BLaER1 (cell line): Measurements from ENCODE around the gene RNF39.

Experiments used
- H3K27ac ChIP-seq: shearing (Covaris generic); formaldehyde crosslinking; 2 replicates; pipeline ENCODE4 v1.8.1; 2022
- H3K27me3 ChIP-seq: shearing (Covaris generic); formaldehyde crosslinking; 2 replicates; pipeline ENCODE4 v1.8.1; 2022
- H3K36me3 ChIP-seq: shearing (Covaris generic); formaldehyde crosslinking; 2 replicates; pipeline ENCODE4 v1.8.1; 2022
- H3K4me1 ChIP-seq: shearing (Covaris generic); formaldehyde crosslinking; 2 replicates; pipeline ENCODE4 v1.8.1; 2022
- H3K4me2 ChIP-seq: shearing (Covaris generic); formaldehyde crosslinking; 2 replicates; pipeline ENCODE4 v1.8.1; 2022
- H3K4me3 ChIP-seq: shearing (Covaris generic); formaldehyde crosslinking; 2 replicates; pipeline ENCODE4 v1.8.1; 2022
- H3K9ac ChIP-seq: shearing (Covaris generic); formaldehyde crosslinking; 2 replicates; pipeline ENCODE4 v1.8.1; 2022
- H3K9me3 ChIP-seq: shearing (Covaris generic); formaldehyde crosslinking; 2 replicates; pipeline ENCODE4 v1.8.1; 2022
- H4K20me1 ChIP-seq: shearing (Covaris generic); formaldehyde crosslinking; 2 replicates; pipeline ENCODE4 v1.8.1; 2022
- Cebpa-rat ChIP-seq: shearing (Covaris generic); IDR thresholded peaks from 2 replicates; pipeline ENCODE4 v1.8.1; 2022

RNF39 gene

DNA sequence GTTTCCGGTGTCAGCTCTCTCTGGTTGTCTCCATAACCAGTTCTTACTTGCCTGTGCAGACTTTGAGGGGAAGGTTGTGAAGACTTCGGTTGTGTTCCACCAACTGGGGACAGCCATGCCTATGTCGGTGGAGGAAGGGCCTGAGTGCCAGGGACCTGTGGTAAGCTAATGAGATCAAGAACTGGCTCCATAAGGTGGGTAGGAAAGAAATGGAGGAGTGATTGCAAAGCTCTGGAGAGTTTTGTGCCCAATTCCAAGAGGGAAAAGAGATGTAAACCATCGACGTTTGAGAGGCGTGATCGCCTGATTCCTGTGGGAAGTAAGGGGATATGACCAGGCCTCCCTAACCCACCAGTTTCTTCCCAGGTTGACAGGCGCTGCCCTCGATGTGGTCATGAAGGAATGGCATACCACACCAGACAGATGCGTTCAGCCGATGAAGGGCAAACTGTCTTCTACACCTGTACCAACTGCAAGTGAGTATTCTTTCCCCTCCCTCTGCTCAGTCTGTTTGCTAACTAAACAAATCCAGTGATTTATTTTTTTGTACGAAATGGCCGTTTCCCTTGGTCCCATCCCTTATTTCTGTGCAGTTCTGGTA is 13.6 kb downstream of the RNF39 start:
- peaks cover 28% of the 10 kb centered on the region for H3K36me3 ChIP-seq
- H3K27ac ChIP-seq, result peak overlapping the region; percentile 77
- peak overlapping the region; percentile 72 for H3K4me3 ChIP-seq
- H3K27me3 ChIP-seq, result no peaks in the 10 kb centered on the region
- peak overlapping the region; percentile 97 for H3K4me2 ChIP-seq
- H3K4me1 ChIP-seq, result peaks cover 45% of the 10 kb centered on the region
- peak overlapping the region; percentile 90 for H3K9ac ChIP-seq
- TF ChIP-seq Cebpa-rat, result no peak
- no peaks in the 10 kb centered on the region for H3K9me3 ChIP-seq
- no peaks in the 10 kb centered on the region for H4K20me1 ChIP-seq

GRCh38 chr6:30061092-30061857 is 14.3 kb downstream of the RNF39 start, which contains the start of gene POLR1H:
TSS of gene POLR1H (plus strand) at chr6:30061265. CDS start at chr6:30061525, 260 bp downstream.
- Histone ChIP-seq H3K9me3 (no peaks in the 10 kb centered on the region), H3K27me3 (no peaks in the 10 kb centered on the region), H3K9ac (peak within 1 kb of the TSS; percentile 90), H3K4me2 (peak within 1 kb of the TSS; percentile 97), H4K20me1 (no peaks in the 10 kb centered on the region), H3K36me3 (peaks cover 30% of the 10 kb centered on the region), H3K4me1 (peaks cover 44% of the 10 kb centered on the region), H3K4me3 (peak within 1 kb of the TSS; percentile 72), H3K27ac (peak within 1 kb of the TSS; percentile 77)
- no peak for TF ChIP-seq Cebpa-rat

- peak overlapping the region; percentile 97 for H3K4me2 ChIP-seq
- H3K4me3 ChIP-seq, result peak overlapping the region; percentile 72
- H3K27me3 ChIP-seq, result no peaks in the 10 kb centered on the region
- TF ChIP-seq Cebpa-rat, result no peak
- H3K27ac ChIP-seq, result peak overlapping the region; percentile 77
- peak overlapping the region; percentile 90 for H3K9ac ChIP-seq
- H3K9me3 ChIP-seq, result no peaks in the 10 kb centered on the region
- H3K36me3 ChIP-seq, result peaks cover 36% of the 10 kb centered on the region
- no peaks in the 10 kb centered on the region for H4K20me1 ChIP-seq
- peaks cover 38% of the 10 kb centered on the region for H3K4me1 ChIP-seq
Observed at GRCh38 chr6:30060606-30061091, 14.9 kb downstream of the RNF39 start.

- Histone ChIP-seq H3K36me3 (peaks cover 29% of the 10 kb centered on the region), H4K20me1 (no peaks in the 10 kb centered on the region), H3K9ac (no peak overlapping the region), H3K27me3 (no peaks in the 10 kb centered on the region), H3K27ac (no peak overlapping the region), H3K4me3 (no peak overlapping the region), H3K4me2 (no peak overlapping the region), H3K4me1 (peaks cover 15% of the 10 kb centered on the region), H3K9me3 (no peaks in the 10 kb centered on the region)
- TF ChIP-seq Cebpa-rat, result no peak
Observed at GRCh38 chr6:30055513-30055912, 20.1 kb downstream of the RNF39 start.

- peaks cover 4% of the 10 kb centered on the region; the same call in 1 of the 2 replicates for H3K4me1 ChIP-seq
- H3K36me3 ChIP-seq, result peaks cover 29% of the 10 kb centered on the region
- no peak overlapping the region for H3K27ac ChIP-seq
- H3K4me3 ChIP-seq, result no peak overlapping the region
- no peak for TF ChIP-seq Cebpa-rat
- H3K27me3 ChIP-seq, result no peaks in the 10 kb centered on the region
- no peak overlapping the region for H3K9ac ChIP-seq
- H4K20me1 ChIP-seq, result no peaks in the 10 kb centered on the region
- no peak overlapping the region for H3K4me2 ChIP-seq
- H3K9me3 ChIP-seq, result no peaks in the 10 kb centered on the region
Observed at GRCh38 chr6:30053682-30054081, 21.9 kb downstream of the RNF39 start.

DNA sequence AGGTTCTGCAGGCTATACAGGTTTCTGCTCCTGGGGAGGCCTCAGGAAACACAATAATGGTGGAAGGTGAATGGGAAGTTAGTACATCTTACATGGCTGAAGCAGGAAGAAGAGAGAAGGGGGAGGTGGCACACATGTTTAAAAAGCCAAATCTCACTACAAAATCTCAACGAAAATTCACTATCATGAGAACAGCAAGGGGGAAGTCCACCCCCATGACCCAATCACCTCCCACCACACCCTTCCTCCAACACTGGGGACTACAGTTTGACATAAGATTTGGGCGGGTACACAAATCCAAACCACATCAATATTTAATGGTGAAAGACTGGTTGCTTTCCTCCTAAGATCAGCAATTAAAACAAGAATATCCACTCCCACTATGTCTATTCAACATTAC is 28.3 kb downstream of the RNF39 start:
- Histone ChIP-seq H3K4me2 (no peak overlapping the region), H3K27ac (no peak overlapping the region), H3K4me1 (peaks cover 8% of the 10 kb centered on the region), H3K4me3 (no peak overlapping the region), H3K36me3 (no peaks in the 10 kb centered on the region; the same call in none of the 2 replicates), H3K27me3 (no peaks in the 10 kb centered on the region), H3K9me3 (no peaks in the 10 kb centered on the region), H4K20me1 (0 out of 2 replicates have a peak, but pooled peaks cover 9% of the 10 kb centered on the region), H3K9ac (no peak overlapping the region)
- no peak for TF ChIP-seq Cebpa-rat

- no peaks in the 10 kb centered on the region for H3K27me3 ChIP-seq
- peaks cover 8% of the 10 kb centered on the region for H3K4me1 ChIP-seq
- H3K4me3 ChIP-seq, result no peak overlapping the region
- TF ChIP-seq Cebpa-rat, result no peak
- no peaks in the 10 kb centered on the region for H3K9me3 ChIP-seq
- H3K27ac ChIP-seq, result no peak overlapping the region
- H3K36me3 ChIP-seq, result no peaks in the 10 kb centered on the region; the same call in 1 of the 2 replicates
- H3K4me2 ChIP-seq, result no peak overlapping the region
- H3K9ac ChIP-seq, result no peak overlapping the region
- 0 out of 2 replicates have a peak, but pooled peaks cover 9% of the 10 kb centered on the region for H4K20me1 ChIP-seq
Observed at GRCh38 chr6:30044630-30045029, 30.9 kb downstream of the RNF39 start.

DNA sequence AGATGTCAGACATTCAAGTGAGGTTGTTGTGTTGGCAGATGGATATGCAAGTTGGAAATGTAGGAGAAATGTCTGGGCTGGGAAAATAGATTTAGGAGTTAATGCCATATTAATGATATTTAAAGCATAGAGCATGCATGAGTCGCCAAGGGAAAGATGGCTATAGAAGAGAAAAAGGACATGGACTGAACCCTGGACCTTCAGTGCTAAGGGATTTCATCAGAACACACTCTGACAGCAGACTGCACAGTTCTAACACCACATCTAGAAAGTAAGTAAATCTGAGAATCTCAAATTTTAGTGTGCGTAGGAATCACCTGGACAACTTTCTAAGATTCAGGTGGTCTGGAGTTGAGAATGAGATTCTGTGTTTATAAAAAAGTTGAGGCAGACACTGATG is 31.8 kb downstream of the RNF39 start:
- no peak overlapping the region for H3K27ac ChIP-seq
- no peaks in the 10 kb centered on the region for H3K9me3 ChIP-seq
- H4K20me1 ChIP-seq, result 0 out of 2 replicates have a peak, but pooled peaks cover 9% of the 10 kb centered on the region
- no peak overlapping the region for H3K4me2 ChIP-seq
- no peak overlapping the region for H3K4me3 ChIP-seq
- no peak overlapping the region for H3K9ac ChIP-seq
- H3K27me3 ChIP-seq, result no peaks in the 10 kb centered on the region
- TF ChIP-seq Cebpa-rat, result no peak
- H3K4me1 ChIP-seq, result peaks cover 8% of the 10 kb centered on the region
- no peaks in the 10 kb centered on the region; the same call in 1 of the 2 replicates for H3K36me3 ChIP-seq

DNA sequence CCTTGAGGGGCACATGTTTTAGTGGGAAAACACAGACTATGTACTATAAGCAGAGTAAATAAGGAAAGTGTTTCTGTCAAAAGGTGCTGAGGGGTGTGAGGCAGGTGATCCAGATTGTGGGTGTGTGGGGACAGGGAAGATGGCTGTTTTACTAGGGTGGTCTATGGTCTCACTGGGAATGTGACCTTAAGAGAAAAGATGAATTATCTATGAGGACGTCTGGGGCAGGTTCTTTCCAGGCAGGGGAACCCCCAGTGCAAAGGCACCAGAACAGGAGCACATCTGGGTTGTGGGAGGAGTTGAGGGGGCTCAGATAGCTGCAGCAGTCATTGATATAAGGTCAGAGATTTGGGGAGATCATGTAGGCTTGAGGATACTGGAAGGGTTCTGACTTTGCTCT is 32.7 kb downstream of the RNF39 start:
- Histone ChIP-seq H3K27ac (no peak overlapping the region), H3K4me3 (no peak overlapping the region), H3K36me3 (no peaks in the 10 kb centered on the region; the same call in 1 of the 2 replicates), H3K27me3 (no peaks in the 10 kb centered on the region), H3K4me1 (peaks cover 8% of the 10 kb centered on the region), H4K20me1 (0 out of 2 replicates have a peak, but pooled peaks cover 9% of the 10 kb centered on the region), H3K4me2 (no peak overlapping the region), H3K9me3 (no peaks in the 10 kb centered on the region), H3K9ac (no peak overlapping the region)
- TF ChIP-seq Cebpa-rat, result no peak

DNA sequence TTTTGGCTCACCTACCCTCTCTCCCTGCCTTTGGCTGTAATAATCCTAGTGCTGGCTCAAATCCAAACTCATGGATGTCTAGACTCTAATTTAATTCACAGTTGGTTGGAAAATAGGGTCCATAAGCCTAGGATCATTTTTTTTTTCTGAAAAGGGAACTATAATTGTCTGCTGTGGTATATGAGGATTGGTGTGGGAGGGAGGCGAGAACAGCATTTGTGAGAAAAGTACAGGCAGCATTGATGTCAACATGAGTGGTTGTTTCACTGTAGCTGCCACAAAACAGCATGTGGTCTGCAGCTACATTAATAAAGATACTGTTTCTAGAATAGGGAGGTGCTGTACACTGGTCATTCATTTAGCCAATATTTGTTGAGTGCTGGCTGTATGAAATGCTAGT is 33.1 kb downstream of the RNF39 start:
- Histone ChIP-seq H3K36me3 (no peaks in the 10 kb centered on the region; the same call in 1 of the 2 replicates), H3K4me1 (peaks cover 8% of the 10 kb centered on the region), H3K4me2 (no peak overlapping the region), H3K27me3 (no peaks in the 10 kb centered on the region), H3K9me3 (no peaks in the 10 kb centered on the region), H3K27ac (no peak overlapping the region), H3K9ac (no peak overlapping the region), H4K20me1 (0 out of 2 replicates have a peak, but pooled peaks cover 9% of the 10 kb centered on the region), H3K4me3 (no peak overlapping the region)
- TF ChIP-seq Cebpa-rat, result no peak
